Stimulated activated CD4-positive, alpha-beta T cell treated with anti-CD3 and anti-CD28 coated beads, TNF-alpha, amount 100 ng/mL, for 24 hours (primary cell): ENCODE results near the gene PAH.

Experiments used
- DNase-seq, 3 experiments: peaks; one replicate each; pipeline ENCODE4 v3.0.0-alpha.2; 2020; ENCODE audit warnings: low read depth in 3 of 3

Gene PAH

DNA sequence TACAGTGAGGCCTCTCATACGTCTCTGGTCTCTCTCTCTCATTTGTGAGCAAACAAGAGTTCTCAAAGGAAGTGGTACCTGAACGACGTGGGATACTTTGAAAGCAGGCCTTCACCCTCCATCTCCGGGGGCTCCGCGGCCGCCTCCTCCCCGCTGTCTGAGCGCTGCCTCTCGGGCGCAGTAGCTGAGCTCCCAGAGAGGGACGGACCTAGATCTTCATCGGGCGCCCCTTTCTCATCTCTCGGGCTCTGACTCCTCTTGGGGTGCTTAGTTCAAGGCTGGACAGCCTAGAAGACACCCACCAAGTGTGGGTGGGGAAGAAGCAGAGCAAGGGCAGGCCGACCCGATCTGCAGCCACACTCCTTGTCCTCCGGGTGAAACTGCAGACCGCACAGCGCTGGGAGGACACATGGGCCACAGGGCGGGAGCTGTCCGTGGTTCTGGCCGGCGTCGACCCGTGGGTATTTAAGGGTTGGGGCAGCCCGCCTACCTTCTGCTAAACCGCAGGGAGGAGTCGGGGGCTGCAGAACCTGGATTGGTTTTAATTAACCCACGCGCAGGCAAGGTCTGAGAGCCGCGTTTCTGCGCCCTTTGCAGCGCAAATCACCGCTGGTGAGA, 92.7 kb downstream of the PAH start:
- DNase-seq = no peak

DNA sequence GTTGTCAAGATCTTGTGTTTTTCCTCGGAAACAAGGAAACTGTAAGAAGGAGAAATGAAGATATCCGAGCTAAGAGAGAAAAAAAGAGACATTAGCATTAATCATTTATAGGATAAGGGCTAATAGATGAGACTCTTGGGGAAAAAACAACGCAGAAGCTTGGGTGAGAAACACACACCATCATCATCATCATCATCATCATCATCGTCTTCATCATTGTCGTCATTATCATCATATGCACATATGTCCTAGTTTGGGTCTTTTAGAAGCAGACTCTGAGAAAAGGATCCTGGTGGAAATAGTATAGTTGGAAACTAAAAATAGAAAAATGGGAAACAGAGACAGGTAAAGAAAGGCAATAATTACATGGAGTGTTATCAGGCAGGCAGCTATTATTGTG, 95.9 kb downstream of the PAH start:
- no peak for DNase-seq

DNA sequence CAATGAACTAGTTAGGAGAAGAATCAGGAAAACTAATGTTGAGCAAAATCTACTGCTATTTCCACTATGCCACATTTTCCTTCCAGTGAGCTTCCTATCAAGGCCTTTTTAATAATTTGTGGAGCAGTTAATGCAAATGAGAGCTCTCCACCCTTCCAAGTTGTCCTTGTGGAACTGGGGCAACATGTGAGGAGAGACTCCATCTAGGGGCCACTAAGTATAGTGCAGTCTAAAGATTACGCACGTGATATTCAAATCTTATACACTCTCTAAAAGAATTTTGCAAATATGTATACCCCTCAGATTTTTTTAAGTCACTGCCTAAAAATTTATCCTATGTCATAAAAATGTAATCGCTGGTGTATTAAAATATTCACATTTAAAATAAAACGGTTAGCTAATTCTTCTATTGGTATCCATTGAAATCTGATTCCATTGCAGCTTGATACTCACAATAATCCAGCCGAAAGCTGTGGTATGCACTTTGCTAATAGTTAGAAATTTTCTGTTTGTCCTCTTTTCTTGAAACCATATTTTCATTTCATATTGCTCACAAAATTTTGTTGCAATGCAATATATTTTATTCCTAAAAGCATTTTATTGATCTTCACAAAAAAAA, 100.1 kb downstream of the PAH start:
- no peak for DNase-seq

DNA sequence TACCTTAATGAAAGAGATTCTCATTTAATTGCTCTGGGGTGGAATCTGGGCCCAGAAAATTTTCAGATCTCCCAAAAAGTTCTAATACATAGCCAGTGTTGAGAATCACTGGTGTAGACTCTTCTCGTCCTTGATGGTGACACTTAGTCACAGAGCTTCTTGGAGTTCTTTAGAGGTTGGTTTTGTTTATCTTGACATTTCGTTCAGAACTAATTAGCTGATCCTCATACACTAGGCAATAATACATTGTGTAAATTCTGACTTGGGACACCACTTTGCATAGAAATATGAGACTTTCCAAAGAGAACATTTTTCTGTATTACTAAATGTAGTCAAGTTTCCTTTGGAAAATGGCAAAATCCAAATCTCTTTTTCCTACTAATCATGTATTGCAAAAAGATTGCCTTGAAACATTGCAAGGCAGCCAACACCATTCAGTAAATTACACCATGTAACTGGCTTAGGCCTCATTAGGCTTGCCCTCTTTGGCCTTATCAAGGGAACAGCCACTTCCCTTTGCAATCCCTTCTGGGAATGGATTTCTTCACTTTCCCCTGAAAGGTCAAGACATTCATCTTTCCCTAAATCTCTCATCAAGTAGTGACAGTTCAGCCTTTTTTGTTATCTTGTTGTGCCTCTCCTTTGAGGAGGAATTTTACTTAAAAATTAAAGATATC, 102.2 kb downstream of the PAH start:
- DNase-seq = no peak

GRCh38 chr12:102812344-102812743, 104.7 kb downstream of the PAH start:
- DNase-seq = no peak

DNA sequence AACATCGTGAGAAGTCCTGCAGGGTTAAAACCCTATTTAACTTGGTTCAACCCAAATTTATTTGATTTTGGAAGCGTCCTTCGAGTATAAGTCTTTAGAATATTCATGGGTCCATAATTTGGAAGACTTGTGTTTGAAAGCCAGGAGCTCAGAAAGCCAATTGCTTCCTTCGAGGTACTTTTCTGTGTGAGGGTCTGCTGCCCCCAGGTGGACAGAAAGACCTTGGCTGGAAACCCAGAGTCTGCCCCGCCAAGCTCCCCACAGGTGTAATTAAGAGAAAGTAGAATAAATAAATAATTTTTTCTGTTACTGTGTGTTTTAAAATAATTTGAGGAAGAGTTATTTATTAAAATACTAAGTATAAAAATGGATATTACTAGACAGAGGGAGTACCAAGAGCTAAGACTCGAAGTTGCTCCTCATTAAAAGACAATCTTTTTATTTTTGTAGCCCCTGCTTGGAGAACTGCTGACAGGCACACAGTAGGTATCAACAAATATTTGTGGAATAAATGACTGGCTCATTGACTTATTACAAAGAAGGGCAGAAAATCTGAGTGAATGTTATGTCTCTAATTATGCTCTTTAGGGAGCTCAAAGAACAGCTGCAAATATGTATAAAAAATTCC, 105.8 kb downstream of the PAH start:
- DNase-seq = no peak

GRCh38 chr12:102808412-102808811, 108.6 kb downstream of the PAH start:
- no peak for DNase-seq

DNA sequence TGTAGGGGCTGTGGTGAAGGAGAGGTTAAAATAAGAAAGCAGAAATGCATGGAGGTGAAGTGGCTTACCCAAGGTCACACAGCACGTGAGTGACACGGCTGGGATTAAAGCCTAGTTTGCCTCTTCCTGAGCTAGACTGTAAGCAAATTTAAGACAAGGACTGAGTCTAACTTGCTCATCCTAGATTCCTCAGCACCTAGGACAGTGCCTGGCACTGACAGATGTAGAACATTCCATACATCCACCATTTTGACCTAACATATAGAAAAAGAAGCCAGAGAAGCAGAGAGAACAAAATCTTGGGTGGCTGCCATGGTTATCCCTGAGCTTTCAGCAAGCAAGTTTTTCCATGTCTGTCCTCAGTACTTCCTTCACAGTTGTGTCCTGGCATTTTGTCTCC, 110.5 kb downstream of the PAH start:
- no peak for DNase-seq

GRCh38 chr12:102806110-102806509, 110.9 kb downstream of the PAH start:
- DNase-seq = no peak

GRCh38 chr12:102800565-102800964, 116.5 kb downstream of the PAH start:
- DNase-seq = no peak

DNA sequence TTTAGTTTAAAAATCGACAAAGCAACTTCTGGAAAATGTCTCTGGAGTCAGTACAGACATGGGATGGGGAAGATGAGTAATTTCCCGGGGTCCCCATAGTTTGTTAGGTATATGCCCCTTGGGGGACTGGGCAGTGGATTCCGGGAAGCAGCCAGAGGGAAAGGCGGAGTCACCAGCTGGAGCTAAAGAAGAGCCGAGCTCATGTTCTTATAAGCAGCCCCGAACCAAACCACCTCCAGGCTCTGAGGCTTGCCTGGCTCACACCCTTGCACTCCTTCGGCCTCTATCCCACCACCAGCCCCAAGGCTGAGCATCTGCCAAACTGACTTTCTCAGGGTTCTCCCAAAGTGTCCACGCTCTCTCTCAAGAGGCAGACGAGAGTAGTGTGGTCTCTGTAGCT, 117.8 kb downstream of the PAH start:
- no peak for DNase-seq

DNA sequence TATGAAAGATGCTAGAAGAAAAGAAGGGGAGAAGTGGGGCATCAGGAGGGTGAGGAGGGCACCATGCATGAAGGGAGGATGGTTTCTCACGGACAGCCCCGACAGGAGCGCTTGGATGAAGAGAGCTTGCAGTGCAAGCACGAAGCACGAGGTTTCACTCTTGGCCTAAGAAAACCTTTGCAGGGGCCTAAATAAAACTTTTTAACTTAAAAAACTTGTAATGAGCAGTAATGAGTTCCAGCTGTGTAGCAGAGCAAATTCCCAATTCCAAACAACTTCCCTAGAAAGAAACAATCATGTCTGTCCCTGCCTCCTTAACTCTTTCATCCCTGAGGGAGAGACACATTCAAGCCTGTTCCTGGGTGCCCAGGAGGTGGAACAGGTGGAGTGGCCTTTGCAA, 119.5 kb downstream of the PAH start:
- no peak for DNase-seq

- DNase-seq = no peak
Observed at GRCh38 chr12:102793921-102794320, 123.1 kb downstream of the PAH start.
